DMS53 (cell line): ENCODE data around the gene SIGLEC1.
A peak's percentile ranks its signal among the peaks of the same experiment; 100 is the strongest.

Experiments
- DNase-seq: peaks from one replicate; lab custom pipeline; 2025; lab: John Stamatoyannopoulos, UW

The SIGLEC1 gene

DNA sequence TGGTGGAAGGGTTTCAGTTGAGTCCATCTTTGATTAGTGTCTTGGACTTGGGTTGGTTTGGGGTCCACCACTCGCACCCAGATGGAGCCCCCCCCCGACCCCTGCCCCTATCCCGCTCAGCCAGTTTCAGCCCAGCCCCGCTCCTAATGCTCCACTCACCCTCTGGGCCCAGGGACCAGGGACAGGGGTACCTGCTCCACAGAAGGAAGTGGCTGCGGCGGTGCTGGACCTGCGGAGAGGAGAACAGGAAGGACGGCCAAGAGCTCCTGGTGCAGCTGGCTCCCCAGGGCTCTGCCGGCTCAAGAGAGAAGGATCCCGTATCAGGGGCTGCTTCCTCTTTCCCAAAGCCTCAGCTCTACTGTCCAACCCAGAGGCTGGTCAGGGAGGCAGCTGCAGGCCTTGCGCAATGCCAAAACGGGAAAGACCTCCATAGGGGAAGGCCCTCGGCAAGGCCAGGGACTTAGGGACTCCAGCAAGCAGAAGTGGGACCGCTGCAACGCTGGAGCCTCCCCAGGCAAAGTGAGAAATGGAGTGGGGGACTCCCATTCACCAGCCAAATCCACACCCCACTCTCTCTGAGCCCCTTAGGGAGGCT lies at the start of gene SIGLEC1:
Gene SIGLEC1, minus strand, starts transcription at position 322 of the 595 bp plus-strand sequence. CDS start 5,472 bp downstream, outside the sequence.
- DNase-seq, result no peak

DNA sequence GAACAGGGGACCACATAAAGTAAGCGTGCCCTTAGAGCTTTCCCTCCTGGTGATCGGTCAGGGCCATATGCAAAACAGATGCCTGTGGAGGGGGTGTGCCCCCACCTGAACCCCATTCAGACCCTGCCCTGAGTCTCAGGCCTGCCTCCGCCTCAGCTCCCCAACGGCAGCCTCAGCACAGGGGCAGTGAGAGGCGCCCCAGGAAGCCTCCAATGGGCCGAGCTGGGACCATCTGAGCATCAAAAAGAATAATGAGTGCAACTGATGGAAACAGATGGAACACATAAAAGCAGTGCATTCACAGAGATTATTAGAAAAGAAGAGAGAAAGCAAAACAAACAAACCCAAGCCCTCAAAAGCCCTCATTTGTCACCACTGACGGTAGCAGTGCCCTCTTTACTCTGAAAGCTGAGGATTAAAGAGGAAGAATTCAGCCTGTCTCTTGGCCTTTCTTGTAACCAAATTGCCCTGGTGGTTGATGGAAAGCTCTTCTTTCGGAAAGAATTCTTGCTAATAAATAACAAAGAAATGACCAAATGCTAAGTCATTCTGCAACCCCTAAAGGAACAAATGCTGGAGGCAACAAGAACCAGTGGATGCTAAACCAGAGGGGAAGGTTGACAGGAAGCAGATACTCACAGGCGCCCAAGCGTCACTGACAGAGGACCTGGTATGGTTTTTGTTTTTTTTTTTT lies 48.4 kb upstream of the SIGLEC1 start:
- no peak for DNase-seq

DNA sequence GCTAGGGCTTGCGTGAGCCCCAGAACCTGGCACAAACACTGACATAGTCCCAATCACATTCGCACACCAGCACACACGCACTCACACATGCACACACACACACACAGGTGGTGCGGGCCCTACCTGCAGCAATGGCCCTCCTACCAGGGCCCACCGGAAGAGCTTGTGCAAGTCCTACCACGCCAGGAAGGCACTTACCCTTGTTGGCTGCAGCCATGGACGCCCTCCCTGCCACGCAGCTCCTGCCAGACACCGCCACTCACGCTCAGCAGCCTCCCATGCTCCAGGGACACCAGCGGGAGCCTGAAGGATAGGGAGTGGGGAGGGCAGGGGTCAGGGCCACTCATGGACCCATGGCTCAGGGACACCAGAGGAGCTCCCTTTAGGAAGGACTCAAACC lies 47.5 kb upstream of the SIGLEC1 start:
- DNase-seq, result no peak

DNA sequence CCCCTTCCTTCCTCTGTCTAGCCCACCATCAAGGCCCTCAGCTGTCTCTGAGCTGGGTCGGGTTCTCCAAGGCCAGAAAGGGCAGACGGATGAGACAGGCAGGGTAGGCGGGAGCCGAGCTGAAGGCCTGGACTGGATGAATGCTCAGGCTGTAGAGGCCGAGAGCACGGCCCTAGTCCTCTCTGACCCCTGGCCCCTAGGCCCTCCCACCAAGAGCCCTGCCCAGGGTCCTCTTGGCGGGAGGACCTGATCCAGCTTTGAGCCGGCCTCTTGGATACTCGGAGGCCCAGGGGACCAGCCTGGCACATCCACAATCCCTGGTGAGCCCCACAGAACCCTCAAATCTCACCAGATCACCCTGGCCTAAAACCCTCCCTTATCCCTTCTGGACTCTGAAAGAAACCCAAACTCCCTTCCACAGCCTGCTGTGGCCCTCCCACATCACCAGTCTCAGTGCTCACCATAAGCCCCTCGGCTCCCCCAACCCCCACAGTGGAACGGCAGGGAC lies 47.0 kb upstream of the SIGLEC1 start:
- DNase-seq, result no peak

DNA sequence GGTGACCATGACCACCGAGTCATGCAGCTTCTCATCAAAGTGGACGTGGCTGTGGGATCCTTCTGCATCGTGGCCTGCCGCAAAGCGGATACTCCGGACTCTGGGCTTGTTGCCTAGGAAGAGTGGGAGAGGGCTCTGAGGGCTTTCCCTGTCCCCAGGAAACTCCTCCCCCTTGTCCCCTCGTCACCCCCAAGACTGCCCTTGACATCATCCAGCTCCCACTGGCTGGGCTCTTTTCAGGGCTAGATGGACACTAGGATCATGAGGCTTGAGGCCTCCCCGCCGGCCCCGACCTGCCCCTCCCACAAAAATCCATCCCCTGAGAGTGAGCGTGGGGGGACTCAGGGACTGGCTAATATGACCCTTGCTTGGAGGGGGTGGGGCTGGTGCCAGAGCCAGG lies 46.2 kb upstream of the SIGLEC1 start:
- no peak for DNase-seq

DNA sequence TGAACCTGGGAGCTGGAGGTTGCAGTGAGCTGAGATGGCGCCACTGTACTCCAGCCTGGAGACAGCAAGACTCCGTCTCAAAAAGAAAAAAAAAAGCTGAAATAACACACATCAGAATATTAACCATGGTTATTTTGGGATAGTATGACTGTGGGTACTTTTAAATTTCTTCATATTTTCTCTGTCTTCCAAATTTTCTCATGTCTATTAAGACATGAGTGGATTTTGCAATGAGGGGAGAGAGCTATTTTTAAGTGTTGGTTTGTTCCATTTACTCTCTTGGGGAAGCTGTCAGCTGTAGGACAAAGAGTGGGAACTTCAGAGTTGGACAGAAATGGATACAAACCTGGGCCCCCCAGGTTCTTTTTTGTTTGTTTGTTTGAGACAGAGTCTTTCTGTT lies 44.9 kb upstream of the SIGLEC1 start:
- no peak for DNase-seq

DNA sequence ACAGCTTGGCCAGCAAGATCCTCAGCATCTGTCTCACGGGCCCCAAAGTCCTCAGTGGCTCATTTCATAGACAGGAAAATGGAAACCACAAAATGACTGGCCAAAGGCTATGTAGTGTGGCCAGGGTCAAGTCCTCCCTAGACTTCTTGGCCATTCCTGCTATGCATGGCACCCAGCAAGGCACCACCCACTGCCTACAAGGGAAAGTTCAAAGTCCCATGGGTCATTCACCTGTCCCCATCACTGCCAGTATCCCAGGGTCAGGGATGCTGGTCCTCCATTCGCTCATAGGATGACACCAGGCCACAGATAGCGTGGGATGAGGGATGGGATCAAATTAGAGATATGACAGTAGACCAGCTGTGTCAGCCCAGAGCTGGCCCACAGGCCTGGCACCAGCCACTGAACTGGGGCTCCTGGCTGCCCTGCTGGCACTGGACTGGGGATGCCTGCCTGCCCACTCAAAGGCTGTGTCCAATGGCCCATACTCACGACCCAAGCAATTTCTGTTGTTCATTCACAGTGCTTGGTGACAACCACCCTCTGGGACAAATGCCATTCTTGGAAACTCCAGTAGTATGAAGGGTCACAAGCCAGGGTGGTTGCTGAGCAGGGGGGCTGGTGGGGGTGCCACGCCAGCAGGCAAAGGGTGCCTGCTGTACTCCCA lies 43.5 kb upstream of the SIGLEC1 start:
- DNase-seq, result no peak

DNA sequence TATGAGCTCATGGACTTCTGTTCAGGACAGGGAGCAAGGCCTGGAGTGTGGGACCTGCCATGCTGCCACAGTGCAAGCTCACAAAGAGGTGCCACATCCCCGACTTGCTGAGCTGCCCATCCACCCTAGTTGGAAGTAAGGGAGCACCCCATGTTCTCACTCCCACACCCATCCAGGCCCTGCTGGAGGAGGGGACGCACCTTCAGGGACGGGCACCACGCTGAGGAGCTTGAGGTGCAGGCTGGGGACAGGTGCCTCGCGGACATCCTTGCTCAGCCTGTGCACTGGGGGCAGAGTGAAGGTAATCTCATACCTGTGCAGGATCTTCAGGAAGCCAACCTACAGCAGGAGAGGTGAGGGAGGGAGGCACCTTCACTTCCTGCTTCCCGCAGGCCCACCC lies 42.9 kb upstream of the SIGLEC1 start:
- DNase-seq, result no peak

DNA sequence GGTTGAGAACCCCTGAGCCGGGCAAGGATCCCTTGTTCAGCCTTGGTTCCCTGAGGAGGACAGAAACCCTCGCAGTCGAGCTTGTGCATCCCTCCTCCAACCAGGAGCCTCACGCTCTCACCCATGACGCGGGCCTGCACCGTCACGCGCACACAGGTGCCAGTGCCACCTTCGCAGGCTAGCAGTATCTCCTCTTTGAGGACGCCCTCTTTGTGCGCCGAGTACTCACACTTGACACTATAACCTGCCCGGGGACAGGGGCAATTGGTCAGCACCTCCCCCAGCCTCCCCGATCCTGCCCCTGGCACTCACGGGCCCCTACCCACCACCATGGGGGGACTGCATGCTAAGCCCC lies 41.9 kb upstream of the SIGLEC1 start:
- DNase-seq, result no peak

DNA sequence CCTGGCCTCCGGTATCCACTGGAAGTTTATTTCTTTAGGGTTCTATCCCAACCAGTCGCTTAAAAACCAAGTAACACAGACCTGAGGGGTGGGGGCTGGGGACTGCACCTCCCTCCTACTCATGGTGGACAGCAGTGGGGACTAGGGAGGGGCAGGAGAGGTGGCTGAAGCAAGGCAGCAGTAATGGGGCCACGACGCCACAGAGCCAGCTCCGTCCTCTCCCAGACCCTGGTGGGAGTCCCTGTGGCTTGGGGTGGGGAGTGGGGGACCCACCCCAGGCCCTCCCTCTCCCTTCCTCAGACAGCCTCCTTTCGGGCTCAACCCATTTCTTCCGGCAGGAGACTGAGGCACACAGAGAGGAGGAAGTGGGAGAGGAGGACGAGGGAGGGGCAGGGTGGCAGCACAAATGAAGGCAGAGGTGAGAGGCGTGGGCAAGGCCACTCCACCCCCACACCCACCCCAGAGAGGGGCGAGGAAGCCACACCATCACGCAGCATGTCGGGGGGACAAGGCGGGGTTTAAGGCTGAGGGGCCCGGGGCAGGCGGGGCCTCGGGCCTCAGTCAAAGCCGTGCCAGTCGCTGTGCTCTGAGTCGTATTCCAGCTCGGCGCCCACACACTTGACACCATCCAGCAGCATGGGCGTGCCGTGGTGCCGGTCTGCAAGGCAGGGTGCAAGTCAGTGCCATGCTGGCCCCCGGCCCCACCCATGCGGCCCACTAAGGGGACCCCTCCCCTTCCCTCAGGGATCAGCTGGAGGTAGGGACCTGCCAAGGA lies 41.3 kb upstream of the SIGLEC1 start:
- DNase-seq, result no peak

DNA sequence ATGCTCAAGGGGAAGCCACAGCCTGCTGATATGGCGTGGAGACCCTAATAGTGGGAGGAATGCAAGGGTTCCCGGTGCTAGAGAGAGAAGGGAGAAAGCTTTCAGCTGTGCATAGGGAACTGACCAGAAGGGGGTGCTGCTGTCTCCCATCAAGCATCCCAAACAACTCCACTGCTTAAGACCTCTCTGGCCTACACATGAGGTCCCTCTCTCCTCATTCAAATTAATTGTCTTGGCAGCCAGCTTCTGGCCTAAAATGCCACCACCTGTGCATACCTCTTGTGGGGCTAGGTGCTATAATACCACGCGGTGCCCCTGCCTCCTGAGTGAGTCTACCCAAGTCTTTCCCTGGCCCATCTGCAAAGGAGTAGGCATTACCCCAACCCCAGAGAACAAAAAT lies 40.7 kb upstream of the SIGLEC1 start:
- peak; percentile 78 for DNase-seq

DNA sequence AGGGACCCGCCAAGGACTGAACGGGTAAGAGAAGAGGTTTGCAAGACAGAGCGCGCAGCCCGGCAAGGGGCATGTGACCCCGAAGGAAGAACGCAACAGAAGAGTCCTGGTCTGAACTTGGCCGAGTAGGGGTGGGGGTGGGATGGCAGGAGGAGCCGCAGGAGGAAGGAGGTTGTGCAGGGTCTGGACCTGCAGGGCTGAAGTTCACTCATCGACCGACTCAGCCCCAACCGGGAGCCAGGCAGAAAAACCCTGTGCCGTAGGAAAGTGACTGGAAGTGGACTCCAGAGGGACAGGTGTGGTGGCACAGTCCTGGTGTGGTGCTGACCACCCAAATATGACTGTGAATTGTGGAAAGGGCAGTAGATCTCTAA lies 40.0 kb upstream of the SIGLEC1 start:
- peak; percentile 68 for DNase-seq

DNA sequence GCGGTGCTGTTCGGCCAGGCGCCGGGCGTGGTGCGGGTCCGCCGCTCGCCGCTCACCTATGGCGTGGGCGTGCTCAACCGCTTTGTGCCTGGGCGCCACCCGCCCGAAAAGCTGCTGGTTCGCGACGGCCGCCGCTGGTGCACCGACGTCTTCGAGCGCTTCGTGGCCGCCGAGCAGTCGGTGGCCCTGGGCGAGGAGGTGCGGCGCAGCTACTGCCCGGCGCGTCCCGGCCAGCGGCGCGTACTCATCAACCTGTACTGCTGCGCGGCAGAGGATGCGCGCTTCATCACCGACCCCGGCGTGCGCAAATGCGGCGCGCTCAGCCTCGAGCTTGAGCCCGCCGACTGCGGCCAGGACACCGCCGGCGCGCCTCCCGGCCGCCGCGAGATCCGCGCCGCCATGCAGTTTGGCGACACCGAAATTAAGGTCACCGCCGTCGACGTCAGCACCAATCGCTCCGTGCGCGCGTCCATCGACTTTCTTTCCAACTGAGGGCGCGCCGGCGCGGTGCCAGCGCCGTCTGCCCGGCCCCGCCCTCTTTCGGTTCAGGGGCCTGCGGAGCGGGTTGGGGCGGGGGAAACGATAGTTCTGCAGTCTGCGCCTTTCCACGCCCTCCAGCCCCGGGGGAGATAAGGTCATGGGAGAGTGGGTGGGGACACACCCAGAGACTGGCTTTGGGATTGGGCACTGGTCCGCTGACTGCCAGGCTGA lies 39.4 kb upstream of the SIGLEC1 start:
- peak; percentile 80 for DNase-seq

DNA sequence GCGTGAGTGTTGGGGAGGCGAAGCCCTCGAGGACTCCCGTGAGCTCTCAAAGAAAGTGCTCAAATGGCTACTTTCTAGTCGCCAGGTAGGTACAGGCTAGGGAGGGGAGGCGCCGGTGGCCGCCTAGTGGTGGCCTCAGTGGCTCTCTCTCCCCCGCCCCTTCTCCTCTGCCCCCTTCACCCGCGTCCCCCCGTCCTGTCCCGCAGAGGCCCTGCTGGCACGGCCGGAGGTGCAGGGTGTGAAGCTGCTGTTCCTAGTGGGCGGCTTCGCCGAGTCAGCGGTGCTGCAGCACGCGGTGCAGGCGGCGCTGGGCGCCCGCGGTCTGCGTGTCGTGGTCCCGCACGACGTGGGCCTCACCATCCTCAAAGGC lies 38.9 kb upstream of the SIGLEC1 start:
- peak; percentile 58 for DNase-seq

DNA sequence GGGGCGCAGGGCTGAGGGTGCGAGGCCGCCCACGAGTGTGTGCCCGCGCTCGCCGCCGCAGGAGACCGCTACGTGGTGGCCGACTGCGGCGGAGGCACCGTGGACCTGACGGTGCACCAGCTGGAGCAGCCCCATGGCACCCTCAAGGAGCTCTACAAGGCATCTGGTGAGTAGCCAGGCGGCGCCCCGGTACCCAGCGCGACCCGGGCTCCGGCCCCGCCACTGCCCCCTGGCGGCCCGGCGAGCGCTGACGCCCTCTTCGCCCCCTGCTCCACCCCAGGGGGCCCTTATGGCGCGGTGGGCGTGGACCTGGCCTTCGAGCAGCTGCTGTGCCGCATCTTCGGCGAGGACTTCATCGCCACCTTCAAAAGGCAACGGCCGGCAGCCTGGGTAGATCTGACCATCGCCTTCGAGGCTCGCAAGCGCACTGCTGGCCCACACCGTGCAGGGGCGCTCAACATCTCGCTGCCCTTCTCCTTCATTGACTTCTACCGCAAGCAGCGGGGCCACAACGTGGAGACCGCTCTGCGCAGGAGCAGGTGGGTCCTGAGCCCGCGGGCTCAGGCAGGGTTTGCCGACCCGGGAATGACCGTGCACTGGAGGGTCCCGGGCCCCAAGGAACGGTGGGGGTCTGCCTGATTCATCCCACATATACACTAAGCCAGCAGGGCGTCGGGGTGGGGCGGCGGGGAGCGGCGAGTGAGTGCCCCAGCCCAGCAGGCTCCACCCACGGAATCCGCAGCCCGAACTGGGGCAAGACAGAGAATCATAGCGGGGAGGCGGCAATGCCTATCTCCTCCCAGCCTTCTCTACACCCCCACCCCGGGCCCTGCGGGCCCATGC lies 37.5 kb upstream of the SIGLEC1 start:
- peak; percentile 89 for DNase-seq

DNA sequence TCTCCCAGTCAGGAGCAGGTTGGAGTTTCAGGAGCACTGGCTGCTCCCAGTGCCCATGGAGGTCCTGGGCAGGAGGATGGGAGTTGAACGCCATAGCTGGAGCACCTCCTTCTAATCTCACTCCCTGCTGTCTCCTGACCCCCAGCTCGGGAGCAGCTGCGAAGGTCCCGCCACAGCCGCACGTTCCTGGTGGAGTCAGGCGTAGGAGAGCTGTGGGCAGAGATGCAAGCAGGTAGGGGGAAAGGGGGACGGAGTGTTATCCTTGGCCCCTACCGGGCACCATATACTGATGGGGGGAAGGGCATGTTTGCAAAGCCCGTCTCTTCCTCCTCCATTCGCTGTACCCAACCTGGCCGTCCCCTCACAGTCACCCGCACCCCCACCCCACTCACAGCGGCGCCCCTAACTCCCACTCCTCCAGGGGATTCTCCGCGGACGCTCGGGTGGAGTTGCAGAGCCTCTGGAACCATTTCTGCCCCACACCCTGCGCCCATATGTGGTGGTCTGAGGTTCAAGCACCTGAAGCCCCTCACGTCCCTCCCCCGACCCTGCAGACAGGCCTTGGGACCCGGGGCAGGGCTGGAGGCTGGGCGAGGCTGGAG lies 36.8 kb upstream of the SIGLEC1 start:
- no peak for DNase-seq

DNA sequence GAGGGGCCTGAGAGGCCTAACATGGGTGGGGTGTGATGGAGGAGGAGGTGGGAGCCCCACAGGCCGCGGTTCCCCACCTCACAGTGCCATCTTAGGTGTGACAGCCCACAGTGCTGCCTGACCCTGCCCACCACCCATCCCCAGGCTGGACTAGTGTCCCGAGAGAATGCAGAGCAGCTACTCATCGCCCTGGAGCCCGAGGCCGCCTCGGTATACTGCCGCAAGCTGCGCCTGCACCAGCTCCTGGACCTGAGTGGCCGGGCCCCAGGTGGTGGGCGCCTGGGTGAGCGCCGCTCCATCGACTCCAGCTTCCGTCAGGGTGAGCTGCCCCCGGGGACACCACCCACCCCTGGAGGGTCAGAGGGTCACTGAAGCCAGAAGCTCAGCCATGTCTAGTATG lies 35.7 kb upstream of the SIGLEC1 start:
- no peak for DNase-seq

DNA sequence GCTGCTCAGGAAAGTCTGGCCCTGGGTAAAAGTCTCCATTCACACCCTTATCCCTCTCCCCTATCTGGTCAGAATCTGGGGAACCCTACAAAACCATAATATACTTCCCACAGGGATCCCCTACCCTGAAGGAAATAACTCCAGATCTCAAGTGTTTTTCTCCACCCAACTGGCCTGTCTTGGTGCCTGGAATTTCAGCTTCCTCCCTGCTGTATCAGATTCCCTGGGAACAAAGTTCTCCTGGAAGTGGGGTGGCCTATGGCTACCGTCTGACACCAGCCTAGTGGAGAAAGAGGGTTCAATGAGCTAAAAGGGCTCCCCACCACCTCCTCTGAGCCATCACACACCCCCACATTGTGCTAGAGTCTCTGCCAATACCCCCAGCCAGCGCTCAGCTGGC lies 35.1 kb upstream of the SIGLEC1 start:
- no peak for DNase-seq

DNA sequence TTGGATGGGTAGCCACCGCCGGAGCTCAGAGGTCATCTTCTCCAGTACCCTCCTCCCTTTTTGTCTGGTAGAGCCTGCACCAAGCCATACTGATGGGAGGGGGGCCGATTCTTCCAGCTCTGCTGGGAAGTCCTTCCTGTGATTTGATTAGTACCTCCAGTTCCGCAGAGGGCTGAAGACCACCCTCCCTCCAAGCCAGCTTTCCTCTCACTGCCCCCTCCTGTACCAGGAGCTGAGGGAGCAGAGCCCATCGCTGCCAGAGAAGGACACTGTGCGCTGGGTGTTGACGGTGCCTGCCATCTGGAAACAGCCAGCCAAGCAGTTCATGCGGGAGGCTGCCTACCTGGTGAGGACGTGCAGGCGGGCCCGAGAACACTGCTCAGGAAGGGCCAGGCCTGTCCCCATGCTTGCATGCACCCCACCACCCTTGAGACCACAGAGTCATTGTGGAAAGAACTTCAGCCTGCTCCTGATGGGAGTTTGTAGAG lies 33.3 kb upstream of the SIGLEC1 start:
- DNase-seq, result no peak
